Esophagus muscularis mucosa (tissue), 4 donors: ENCODE measurements around the gene RIC8B. TPM values are rescaled to one million over a fixed set of nuclear protein-coding genes. Genes with fewer than 3 reads are reported as not detected.

ENCODE experiments used
- DNase-seq: peaks from one replicate; pipeline ENCODE4 v3.0.0-alpha.2; 2017; ENCODE audit errors: extremely low spot score
- H3K27ac ChIP-seq, 4 donors: fragments of 200-600 bp; sonication (generic); replicated peaks in 1 of 4; 1 replicate in 3 of 4; 2 replicates in 1 of 4; pipeline ENCODE4 v1.5.1; 2016 to 2019; ENCODE audit warnings: mild to moderate bottlenecking in 1 of 4
- H3K27me3 ChIP-seq, 4 donors: fragments of 200-600 bp; sonication (generic); one replicate each; pipeline versions ENCODE4 v1.5.1 to v1.6.0; 2016 to 2019
- H3K36me3 ChIP-seq, 4 donors: fragments of 200-600 bp; sonication (generic); one replicate each; pipeline ENCODE4 v1.5.1; 2016 to 2019
- H3K4me1 ChIP-seq, 4 donors: fragments of 200-600 bp; sonication (generic); one replicate each; pipeline ENCODE4 v1.5.1; 2016 to 2019
- H3K4me3 ChIP-seq, 4 donors: fragments of 200-600 bp; sonication (generic); 1 replicate in 2 of 4; 2 replicates in 2 of 4; pipeline ENCODE4 v1.5.1; 2016 to 2019; ENCODE audit warnings: mild to moderate bottlenecking in 4 of 4, moderate library complexity in 1 of 4
- H3K9me3 ChIP-seq, 4 donors: fragments of 200-600 bp; sonication (generic); 1 replicate in 3 of 4; 2 replicates in 1 of 4; pipeline ENCODE4 v1.5.1; 2016 to 2019
- EP300 ChIP-seq: sonication (generic); formaldehyde crosslinking; IDR thresholded peaks from one replicate; pipeline ENCODE4 v1.6.1; 2017; ENCODE audit warnings: antibody characterized with exemption
- POLR2A ChIP-seq: fragments of 450-650 bp; IDR thresholded peaks from one replicate; pipeline ENCODE4 v1.6.1; 2017; ENCODE audit warnings: antibody characterized with exemption, moderate library complexity, mild to moderate bottlenecking, low read depth
- POLR2AphosphoS5 ChIP-seq, 2 donors: sonication (generic); formaldehyde crosslinking; IDR thresholded peaks; one replicate each; pipeline ENCODE4 v1.6.1; 2017; ENCODE audit warnings: antibody characterized with exemption in 2 of 2
- WGBS: methylation state at CpG from one replicate; pipeline ENCODE4 v1.1.5; 2018; 5-methylcytosine and 5-hydroxymethylcytosine counted together
- intact Hi-C: fragments of 100-400 bp; cut with DNase I; formaldehyde crosslinking; loops from one replicate; pipeline ENCODE4 v1.15.1; 2023
- total RNA-seq, 4 donors: library from RNA; depleted of rRNA; stranded (reverse); fragments of >200 nt; gene quantifications; one replicate each; pipeline versions ENCODE4 v1.1.0 to v1.2.1, GENCODE V29; 2016
- TF ChIP-seq, protein P1 (sequence below), 3 experiments: fragments of 200-600 bp in 2 of 3; fragments of 450-650 bp in 1 of 3; sonication (generic) in 2 of 3; IDR thresholded peaks; one replicate each; pipeline ENCODE4 v1.5.1; 2017 to 2019; ENCODE audit warnings: antibody characterized with exemption in 3 of 3, mild to moderate bottlenecking in 2 of 3, moderate library complexity in 1 of 3

Gene RIC8B
- total RNA-seq, 4 donors from 2014 or later = 13.8 to 19.1 (median 15.3) TPM

- H3K9me3 ChIP-seq = no peaks in the 10 kb centered on the region
- DNase-seq = peak; percentile 39
- intact Hi-C loops = no loop called here
- no peak overlapping the region for H3K4me3 ChIP-seq
- no peak overlapping the region for H3K27ac ChIP-seq
- H3K36me3 ChIP-seq = peaks cover 0 to 38% (median 5%) of the 10 kb centered on the region in 4 donors
- no peaks in the 10 kb centered on the region for H3K27me3 ChIP-seq
- WGBS = 80% methylated on average over 5 of the region's 5 CpGs
- TF ChIP-seq POLR2A (no peak), EP300 (no peak), POLR2AphosphoS5 (IDR thresholded peaks at IDR 0.05) (no peak)
- TF ChIP-seq, protein P1, sequence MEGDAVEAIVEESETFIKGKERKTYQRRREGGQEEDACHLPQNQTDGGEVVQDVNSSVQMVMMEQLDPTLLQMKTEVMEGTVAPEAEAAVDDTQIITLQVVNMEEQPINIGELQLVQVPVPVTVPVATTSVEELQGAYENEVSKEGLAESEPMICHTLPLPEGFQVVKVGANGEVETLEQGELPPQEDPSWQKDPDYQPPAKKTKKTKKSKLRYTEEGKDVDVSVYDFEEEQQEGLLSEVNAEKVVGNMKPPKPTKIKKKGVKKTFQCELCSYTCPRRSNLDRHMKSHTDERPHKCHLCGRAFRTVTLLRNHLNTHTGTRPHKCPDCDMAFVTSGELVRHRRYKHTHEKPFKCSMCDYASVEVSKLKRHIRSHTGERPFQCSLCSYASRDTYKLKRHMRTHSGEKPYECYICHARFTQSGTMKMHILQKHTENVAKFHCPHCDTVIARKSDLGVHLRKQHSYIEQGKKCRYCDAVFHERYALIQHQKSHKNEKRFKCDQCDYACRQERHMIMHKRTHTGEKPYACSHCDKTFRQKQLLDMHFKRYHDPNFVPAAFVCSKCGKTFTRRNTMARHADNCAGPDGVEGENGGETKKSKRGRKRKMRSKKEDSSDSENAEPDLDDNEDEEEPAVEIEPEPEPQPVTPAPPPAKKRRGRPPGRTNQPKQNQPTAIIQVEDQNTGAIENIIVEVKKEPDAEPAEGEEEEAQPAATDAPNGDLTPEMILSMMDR (IDR thresholded peaks at IDR 0.05) = no peak
- H3K4me1 ChIP-seq = peaks cover 0 to 14% (median 9%) of the 10 kb centered on the region in 4 donors
Measured at GRCh38 chr12:106783515-106783914, 9.0 kb downstream of the RIC8B start.

GRCh38 chr12:106790020-106790419 lies 15.5 kb downstream of the RIC8B start:
- TF ChIP-seq POLR2A (no peak), EP300 (no peak), POLR2AphosphoS5 (IDR thresholded peaks at IDR 0.05) (no peak)
- TF ChIP-seq, protein P1 (IDR thresholded peaks at IDR 0.05) = no peak
- Histone ChIP-seq H3K36me3 (peaks cover 9 to 46% (median 16%) of the 10 kb centered on the region in 4 donors), H3K27me3 (no peaks in the 10 kb centered on the region), H3K4me1 (no peaks in the 10 kb centered on the region), H3K9me3 (no peaks in the 10 kb centered on the region), H3K4me3 (no peak overlapping the region), H3K27ac (no peak overlapping the region)
- intact Hi-C loops = no loop called here
- WGBS = 88% methylated on average over 2 of the region's 2 CpGs
- no peak for DNase-seq

- Histone ChIP-seq H3K9me3 (no peaks in the 10 kb centered on the region), H3K36me3 (peaks cover 9 to 32% (median 13%) of the 10 kb centered on the region in 4 donors), H3K27me3 (no peaks in the 10 kb centered on the region), H3K27ac (no peak overlapping the region), H3K4me1 (no peaks in the 10 kb centered on the region), H3K4me3 (no peak overlapping the region)
- TF ChIP-seq, protein P1 (IDR thresholded peaks at IDR 0.05) = no peak
- TF ChIP-seq POLR2A (no peak), EP300 (no peak)
- no peak for DNase-seq
- intact Hi-C loops = no loop called here
Measured at GRCh38 chr12:106791531-106791930, 17.0 kb downstream of the RIC8B start.

- WGBS = 88% methylated on average over 1 of the region's 1 CpG
- no peak overlapping the region for H3K4me3 ChIP-seq
- H3K27ac ChIP-seq = no peak overlapping the region
- DNase-seq = no peak
- intact Hi-C loops = no loop called here
- peaks cover 9 to 18% (median 13%) of the 10 kb centered on the region in 4 donors for H3K36me3 ChIP-seq
- H3K4me1 ChIP-seq = no peaks in the 10 kb centered on the region
- H3K27me3 ChIP-seq = no peaks in the 10 kb centered on the region
- TF ChIP-seq POLR2A = no peak
- TF ChIP-seq, protein P1 (IDR thresholded peaks at IDR 0.05) = no peak
- no peak for TF ChIP-seq POLR2AphosphoS5 (IDR thresholded peaks at IDR 0.05)
- no peak for TF ChIP-seq EP300
- no peaks in the 10 kb centered on the region for H3K9me3 ChIP-seq
Measured at GRCh38 chr12:106794369-106794768, 19.9 kb downstream of the RIC8B start.

DNA sequence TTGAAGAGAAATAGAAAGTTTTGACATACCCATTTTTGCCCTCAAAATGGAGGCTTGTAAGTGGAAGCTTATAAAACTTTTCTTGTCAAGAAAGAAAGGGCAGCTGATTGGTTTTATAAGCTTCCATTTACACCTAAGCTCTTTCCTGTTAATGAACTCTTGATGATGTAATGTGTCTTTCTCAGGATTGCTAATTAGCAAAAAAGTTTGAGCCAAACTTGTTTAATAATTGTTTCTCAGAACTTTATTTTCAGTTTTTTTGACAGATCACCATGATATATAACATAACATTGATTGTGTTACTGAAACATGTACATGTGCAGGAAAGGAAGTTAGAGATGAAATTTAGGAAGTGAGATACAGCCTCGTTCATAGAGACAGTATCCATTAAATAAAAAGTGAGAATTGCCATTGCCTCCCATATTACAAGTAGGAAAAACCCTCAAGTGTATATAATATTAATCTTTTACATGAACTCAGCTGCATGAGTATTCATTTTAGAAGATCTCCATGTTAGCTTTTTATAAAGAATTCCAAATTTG lies 26.8 kb downstream of the RIC8B start:
- Histone ChIP-seq H3K36me3 (peaks cover 4 to 30% (median 13%) of the 10 kb centered on the region in 4 donors), H3K4me3 (no peak overlapping the region), H3K4me1 (peaks cover 0 to 4% (median 0%) of the 10 kb centered on the region in 4 donors), H3K27ac (no peak overlapping the region), H3K27me3 (no peaks in the 10 kb centered on the region), H3K9me3 (no peaks in the 10 kb centered on the region)
- intact Hi-C loops = loop anchor here (5.0 kb wide), 1 partner anchor 59 kb away; no protein-coding TSS in a partner anchor
- WGBS = 45% methylated on average over 1 of the region's 1 CpG
- DNase-seq = no peak
- no peak for TF ChIP-seq POLR2AphosphoS5 (IDR thresholded peaks at IDR 0.05)
- TF ChIP-seq POLR2A = no peak
- TF ChIP-seq, protein P1 (IDR thresholded peaks at IDR 0.05) = no peak
- no peak for TF ChIP-seq EP300
